GM23338 (cell line): ENCODE data around the gene EZR. TPM values are rescaled to one million over a fixed set of nuclear protein-coding genes. Genes with fewer than 3 reads are reported as not detected.
A peak's percentile ranks its signal among the peaks of the same experiment; 100 is the strongest.

Source experiments
- ATAC-seq: fragments of 200-7000 bp; cut with Tn5 transposase; 3 replicates; pipeline ENCODE4 v1.9.1; 2020
- DNase-seq: peaks from one replicate; pipeline ENCODE4 v3.0.0-alpha.2; 2015; ENCODE audit warnings: low spot score
- H2AFZ ChIP-seq: fragments of 200-600 bp; sonication (generic); 2 replicates; pipeline ENCODE4 v1.8.0; 2016; ENCODE audit warnings: antibody characterized with exemption, mild to moderate bottlenecking, moderate library complexity
- H3F3A ChIP-seq: fragments of 200-600 bp; sonication (generic); replicated peaks from 2 replicates; pipeline ENCODE4 v1.8.0; 2017; ENCODE audit warnings: antibody characterized with exemption, mixed run types, low read depth
- H3K27ac ChIP-seq: fragments of 200-600 bp; sonication (generic); 2 replicates; pipeline ENCODE4 v1.6.1; 2016; ENCODE audit warnings: low read depth
- H3K27me3 ChIP-seq: fragments of 200-600 bp; sonication (generic); 2 replicates; pipeline ENCODE4 v1.8.0; 2016; ENCODE audit warnings: mild to moderate bottlenecking, mixed run types, moderate library complexity; ENCODE audit not compliant: insufficient read depth
- H3K36me3 ChIP-seq: fragments of 200-600 bp; sonication (generic); 2 replicates; pipeline ENCODE4 v1.8.0; 2016; ENCODE audit warnings: mild to moderate bottlenecking; ENCODE audit not compliant: insufficient read depth
- H3K4me1 ChIP-seq: fragments of 200-600 bp; sonication (generic); 2 replicates; pipeline ENCODE4 v1.8.0; 2016; ENCODE audit warnings: mild to moderate bottlenecking, moderate library complexity; ENCODE audit not compliant: insufficient read depth
- H3K4me2 ChIP-seq: fragments of 200-600 bp; sonication (generic); 2 replicates; pipeline ENCODE4 v1.7.1; 2017; ENCODE audit warnings: mixed run types
- H3K4me3 ChIP-seq: fragments of 200-600 bp; sonication (generic); 2 replicates; pipeline ENCODE4 v1.6.1; 2016; ENCODE audit warnings: mixed run types
- H3K79me2 ChIP-seq: fragments of 200-600 bp; sonication (generic); replicated peaks from 2 replicates; pipeline ENCODE4 v1.8.0; 2017; ENCODE audit warnings: mild to moderate bottlenecking; ENCODE audit not compliant: insufficient read depth
- H3K9me2 ChIP-seq: fragments of 200-600 bp; sonication (generic); 2 replicates; pipeline ENCODE4 v1.8.0; 2017; ENCODE audit not compliant: insufficient read depth
- H4K20me1 ChIP-seq: fragments of 200-600 bp; sonication (generic); replicated peaks from 2 replicates; pipeline ENCODE4 v1.8.0; 2017; ENCODE audit warnings: mild to moderate bottlenecking; ENCODE audit not compliant: insufficient read depth
- H3K27ac Mint-ChIP-seq: 2 replicates; pipeline ENCODE4 v1.8.0; 2020; ENCODE audit warnings: inconsistent platforms, mild to moderate bottlenecking, moderate library complexity, mixed read lengths
- H3K27me3 Mint-ChIP-seq: 3 replicates; pipeline ENCODE4 v1.8.0; 2022; ENCODE audit warnings: low read depth, mild to moderate bottlenecking, moderate library complexity, mixed read lengths, inconsistent platforms; ENCODE audit not compliant: insufficient read depth, poor library complexity
- H3K36me3 Mint-ChIP-seq: 3 replicates; pipeline ENCODE4 v1.8.0; 2021; ENCODE audit warnings: low read depth, mild to moderate bottlenecking, inconsistent platforms, moderate library complexity, mixed read lengths
- H3K4me1 Mint-ChIP-seq: 3 replicates; pipeline ENCODE4 v1.8.0; 2020; ENCODE audit warnings: mild to moderate bottlenecking, inconsistent platforms, mixed read lengths
- H3K4me3 Mint-ChIP-seq: 3 replicates; pipeline ENCODE4 v1.8.0; 2021; ENCODE audit warnings: moderate library complexity, mild to moderate bottlenecking, inconsistent platforms, mixed read lengths
- H3K9me3 Mint-ChIP-seq: 3 replicates; pipeline ENCODE4 v1.8.0; 2020; ENCODE audit warnings: moderate library complexity, mild to moderate bottlenecking, inconsistent platforms, mixed read lengths
- CTCF ChIP-seq, 2 experiments: fragments of 200-600 bp in 1 of 2; sonication (generic) in 1 of 2; conservative IDR thresholded peaks; 2 replicates each; pipeline versions ENCODE4 v1.5.1 to v1.6.1; 2016 to 2017; ENCODE audit warnings: antibody characterized with exemption in 2 of 2, low read depth in 2 of 2, mild to moderate bottlenecking in 2 of 2, moderate library complexity in 1 of 2
- EZH2 ChIP-seq: fragments of 200-600 bp; sonication (generic); IDR thresholded peaks from one replicate; pipeline ENCODE4 v1.8.0; 2017; ENCODE audit warnings: antibody characterized with exemption, mild to moderate bottlenecking, low read depth; ENCODE audit not compliant: unreplicated experiment
- JUNB ChIP-seq: IDR thresholded peaks from one replicate; pipeline ENCODE4 v1.6.1; 2016; ENCODE audit warnings: antibody characterized with exemption; ENCODE audit not compliant: unreplicated experiment
- NANOG ChIP-seq: IDR thresholded peaks from 2 replicates; pipeline ENCODE4 v1.6.1; 2016; ENCODE audit warnings: antibody characterized with exemption, borderline replicate concordance
- REST ChIP-seq: IDR thresholded peaks from one replicate; pipeline ENCODE4 v1.6.1; 2018; ENCODE audit warnings: antibody characterized with exemption; ENCODE audit not compliant: unreplicated experiment
- ZNF114 ChIP-seq: fragments of 250-450 bp; sonication (Bioruptor Pico); IDR thresholded peaks from 2 replicates; pipeline ENCODE4 v1.5.0; 2020; ENCODE audit warnings: mild to moderate bottlenecking, moderate library complexity
- ZNF331 ChIP-seq: fragments of 250-450 bp; sonication (Bioruptor Pico); IDR thresholded peaks from 2 replicates; pipeline ENCODE4 v1.5.0; 2020; ENCODE audit warnings: low read depth, mild to moderate bottlenecking, moderate library complexity
- ZNF462 ChIP-seq: fragments of 250-450 bp; sonication (Bioruptor Pico); IDR thresholded peaks from 2 replicates; pipeline ENCODE4 v1.5.0; 2020; ENCODE audit warnings: mild to moderate bottlenecking, moderate library complexity
- polyA plus RNA-seq: library from polyadenylated mRNA; unstranded; fragments of >200 nt; fragmentation: Nextera tagmentation; extraction: Ambion mirVana; gene quantifications from 2 replicates; pipeline ENCODE4 v1.2.1, GENCODE V29; 2016
- total RNA-seq: library from RNA; depleted of rRNA; stranded (reverse); fragments of >200 nt; shearing (Covaris generic); gene quantifications from 2 replicates; pipeline ENCODE4 v1.2.3, GENCODE V29; 2014

EZR gene
- total and polyA plus RNA-seq, 2 experiments from 2014 or later, result 199 to 208 TPM

GRCh38 chr6:158805698-158806377 is 13.3 kb downstream of the EZR start (continued):
- TF ChIP-seq REST, result no peak
- no peak for TF ChIP-seq ZNF331 (CRISPR knock-in tag)

DNA sequence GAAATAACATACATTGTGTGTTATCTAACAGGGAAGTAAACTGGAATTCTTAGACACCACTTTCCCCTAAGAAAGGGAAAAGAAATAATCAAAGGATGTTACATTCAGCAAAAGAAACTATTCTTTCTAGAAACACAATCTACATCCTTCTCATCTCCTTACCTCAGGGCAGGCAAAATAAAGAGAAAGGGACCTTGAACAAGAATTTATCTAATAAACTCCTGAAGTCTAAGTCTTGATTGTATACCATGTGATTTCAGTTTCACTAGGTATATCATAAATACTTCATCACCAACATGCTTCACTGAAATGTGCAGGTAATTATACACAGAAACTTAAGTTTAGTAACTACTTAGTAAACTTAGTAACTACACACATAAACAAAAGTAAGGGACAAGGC is 15.0 kb downstream of the EZR start:
- DNase-seq (no peak), ATAC-seq (no peak)
- no peaks in the 10 kb centered on the region for H3K9me2 ChIP-seq
- H3K4me1 ChIP-seq, result peaks cover 85% of the 10 kb centered on the region
- H3K4me3 ChIP-seq, result peak overlapping the region; percentile 7; the same call in 1 of the 2 replicates
- no peaks in the 10 kb centered on the region for H3K27me3 ChIP-seq
- H2AFZ ChIP-seq, result no peak overlapping the region
- H3K27me3 Mint-ChIP-seq, result peaks cover 12% of the 10 kb centered on the region
- peaks cover 85% of the 10 kb centered on the region for H3K4me1 Mint-ChIP-seq
- H4K20me1 ChIP-seq, result peaks cover 78% of the 10 kb centered on the region
- H3K9me3 Mint-ChIP-seq, result no peaks in the 10 kb centered on the region
- peaks cover 99% of the 10 kb centered on the region for H3K79me2 ChIP-seq
- no peaks in the 10 kb centered on the region for H3K36me3 ChIP-seq
- H3F3A ChIP-seq, result 0 out of 2 replicates have a peak, but pooled peaks cover 10% of the 10 kb centered on the region
- H3K4me2 ChIP-seq, result peak overlapping the region; percentile 69
- TF ChIP-seq ZNF462 (no peak), NANOG (no peak), JUNB (no peak), EZH2 (no peak), CTCF (conservative IDR thresholded peaks at IDR 0.05; ENCODE audit: low read depth in 2 of 2) (no peak), ZNF114 (CRISPR knock-in tag) (no peak), ZNF331 (CRISPR knock-in tag) (no peak)
- H3K27ac ChIP-seq, result peak overlapping the region; percentile 75
- peak overlapping the region; percentile 18 for H3K27ac Mint-ChIP-seq
- H3K36me3 Mint-ChIP-seq, result peaks cover 23% of the 10 kb centered on the region; the same call in 2 of the 3 replicates
- peak overlapping the region; percentile 18; the same call in 1 of the 3 replicates for H3K4me3 Mint-ChIP-seq
